ENCODE data around the gene ZNF200. TPM values are rescaled to one million over a fixed set of nuclear protein-coding genes. Genes with fewer than 3 reads are reported as not detected.

Gene ZNF200
- total and polyA plus RNA-seq, 2 of the 13 experiments (the other 11 are each of a cell fraction or from before 2014, with no cell fraction given) = 3.5 to 16.5 TPM

GRCh38 chr16:3234857-3235561 is at the start of gene ZNF200 (continued):
- TF ChIP-seq RERE (CRISPR knock-in tag; IDR thresholded peaks at IDR 0.05; ENCODE audit: low read depth) (no peak), KDM5A (IDR thresholded peaks at IDR 0.05; ENCODE audit: borderline replicate concordance, low read length) (peak; percentile 82; the same call in 1 of the 2 replicates), ZBTB2 (CRISPR knock-in tag; IDR thresholded peaks at IDR 0.05; ENCODE audit: low read depth) (no peak; the same call in 1 of the 2 replicates), ZNF44 (CRISPR knock-in tag; IDR thresholded peaks at IDR 0.05) (peak; percentile 87; the same call in 1 of the 2 replicates), ZNF160 (CRISPR knock-in tag; IDR thresholded peaks at IDR 0.05) (no peak), PAF1 (CRISPR knock-in tag; IDR thresholded peaks at IDR 0.05) (no peak), SMARCC2 (IDR thresholded peaks at IDR 0.05) (no peak), ZEB1 (IDR thresholded peaks at IDR 0.05; ENCODE audit: insufficient replicate concordance, low read depth) (no peak), NBN (conservative IDR thresholded peaks at IDR 0.05) (no peak), ZBTB33 (CRISPR knock-in tag; IDR thresholded peaks at IDR 0.05) (no peak; the same call in 1 of the 2 replicates), EP300 (IDR thresholded peaks at IDR 0.05; ENCODE audit: low read depth in 2 of 2, low read length in 2 of 2) (no peak), EP300 (CRISPR knock-in tag; IDR thresholded peaks at IDR 0.05; ENCODE audit: borderline replicate concordance) (no peak), HNF1B (CRISPR knock-in tag; IDR thresholded peaks at IDR 0.05) (peak; percentile 82), ZFP62 (CRISPR knock-in tag; IDR thresholded peaks at IDR 0.05) (no peak), IRX3 (CRISPR knock-in tag; IDR thresholded peaks at IDR 0.05; ENCODE audit: borderline replicate concordance, low read depth) (no peak), RARA (CRISPR knock-in tag; IDR thresholded peaks at IDR 0.05) (0 out of 2 replicates have a peak, but pooled peaks have one; percentile 28), IKZF5 (CRISPR knock-in tag; IDR thresholded peaks at IDR 0.05) (peak; percentile 70; the same call in 1 of the 2 replicates), IRF2 (CRISPR knock-in tag; IDR thresholded peaks at IDR 0.05) (peak; percentile 67)

Measured in HepG2 (cell line).